ENCODE measurements around the gene FIG4. TPM values are rescaled to one million over a fixed set of nuclear protein-coding genes. Genes with fewer than 3 reads are reported as not detected.

The FIG4 gene
- total RNA-seq, 1 experiment from 2014 or later, result 21.3 TPM

DNA sequence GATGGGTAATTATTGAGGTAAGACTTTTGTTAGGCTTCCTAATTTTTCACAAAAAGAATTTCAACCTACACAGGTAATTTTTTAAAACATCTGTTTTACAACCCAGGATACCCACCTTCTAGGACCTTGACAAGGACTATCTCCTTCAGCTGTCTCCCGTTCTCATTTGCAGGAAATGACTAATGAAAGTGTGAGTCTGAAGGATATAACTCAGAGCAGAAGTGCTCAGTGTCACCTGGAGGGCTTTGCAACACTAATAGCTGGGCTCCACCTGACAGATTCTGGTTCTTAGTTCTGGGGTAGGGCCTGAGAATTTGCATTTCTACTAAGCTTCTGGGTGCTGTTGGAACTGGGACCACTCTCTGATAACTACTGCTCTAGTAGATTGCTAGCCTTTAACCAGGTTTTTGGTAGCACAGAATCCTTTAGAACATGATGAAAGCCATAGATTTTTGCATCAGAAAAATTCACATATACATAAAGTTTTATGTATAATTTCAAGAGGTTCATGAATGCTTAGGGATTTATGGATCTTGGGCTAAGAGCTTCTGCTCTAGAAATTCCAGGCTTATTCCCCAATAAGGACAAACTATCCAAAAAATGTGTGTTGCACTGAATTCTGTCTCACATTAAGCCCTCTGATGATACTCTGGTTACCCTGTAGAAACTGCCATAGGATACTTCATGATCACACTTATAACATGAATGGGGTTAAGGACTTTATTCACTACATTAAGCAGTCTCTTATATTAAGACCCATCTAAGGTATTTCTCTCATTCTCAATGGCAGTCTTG, 30.4 kb upstream of the FIG4 start (continued):
- TF ChIP-seq, protein P1, sequence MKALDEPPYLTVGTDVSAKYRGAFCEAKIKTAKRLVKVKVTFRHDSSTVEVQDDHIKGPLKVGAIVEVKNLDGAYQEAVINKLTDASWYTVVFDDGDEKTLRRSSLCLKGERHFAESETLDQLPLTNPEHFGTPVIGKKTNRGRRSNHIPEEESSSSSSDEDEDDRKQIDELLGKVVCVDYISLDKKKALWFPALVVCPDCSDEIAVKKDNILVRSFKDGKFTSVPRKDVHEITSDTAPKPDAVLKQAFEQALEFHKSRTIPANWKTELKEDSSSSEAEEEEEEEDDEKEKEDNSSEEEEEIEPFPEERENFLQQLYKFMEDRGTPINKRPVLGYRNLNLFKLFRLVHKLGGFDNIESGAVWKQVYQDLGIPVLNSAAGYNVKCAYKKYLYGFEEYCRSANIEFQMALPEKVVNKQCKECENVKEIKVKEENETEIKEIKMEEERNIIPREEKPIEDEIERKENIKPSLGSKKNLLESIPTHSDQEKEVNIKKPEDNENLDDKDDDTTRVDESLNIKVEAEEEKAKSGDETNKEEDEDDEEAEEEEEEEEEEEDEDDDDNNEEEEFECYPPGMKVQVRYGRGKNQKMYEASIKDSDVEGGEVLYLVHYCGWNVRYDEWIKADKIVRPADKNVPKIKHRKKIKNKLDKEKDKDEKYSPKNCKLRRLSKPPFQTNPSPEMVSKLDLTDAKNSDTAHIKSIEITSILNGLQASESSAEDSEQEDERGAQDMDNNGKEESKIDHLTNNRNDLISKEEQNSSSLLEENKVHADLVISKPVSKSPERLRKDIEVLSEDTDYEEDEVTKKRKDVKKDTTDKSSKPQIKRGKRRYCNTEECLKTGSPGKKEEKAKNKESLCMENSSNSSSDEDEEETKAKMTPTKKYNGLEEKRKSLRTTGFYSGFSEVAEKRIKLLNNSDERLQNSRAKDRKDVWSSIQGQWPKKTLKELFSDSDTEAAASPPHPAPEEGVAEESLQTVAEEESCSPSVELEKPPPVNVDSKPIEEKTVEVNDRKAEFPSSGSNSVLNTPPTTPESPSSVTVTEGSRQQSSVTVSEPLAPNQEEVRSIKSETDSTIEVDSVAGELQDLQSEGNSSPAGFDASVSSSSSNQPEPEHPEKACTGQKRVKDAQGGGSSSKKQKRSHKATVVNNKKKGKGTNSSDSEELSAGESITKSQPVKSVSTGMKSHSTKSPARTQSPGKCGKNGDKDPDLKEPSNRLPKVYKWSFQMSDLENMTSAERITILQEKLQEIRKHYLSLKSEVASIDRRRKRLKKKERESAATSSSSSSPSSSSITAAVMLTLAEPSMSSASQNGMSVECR (CRISPR knock-in tag; IDR thresholded peaks at IDR 0.05; ENCODE audit: borderline replicate concordance), result no peak
- TF ChIP-seq, protein P2, sequence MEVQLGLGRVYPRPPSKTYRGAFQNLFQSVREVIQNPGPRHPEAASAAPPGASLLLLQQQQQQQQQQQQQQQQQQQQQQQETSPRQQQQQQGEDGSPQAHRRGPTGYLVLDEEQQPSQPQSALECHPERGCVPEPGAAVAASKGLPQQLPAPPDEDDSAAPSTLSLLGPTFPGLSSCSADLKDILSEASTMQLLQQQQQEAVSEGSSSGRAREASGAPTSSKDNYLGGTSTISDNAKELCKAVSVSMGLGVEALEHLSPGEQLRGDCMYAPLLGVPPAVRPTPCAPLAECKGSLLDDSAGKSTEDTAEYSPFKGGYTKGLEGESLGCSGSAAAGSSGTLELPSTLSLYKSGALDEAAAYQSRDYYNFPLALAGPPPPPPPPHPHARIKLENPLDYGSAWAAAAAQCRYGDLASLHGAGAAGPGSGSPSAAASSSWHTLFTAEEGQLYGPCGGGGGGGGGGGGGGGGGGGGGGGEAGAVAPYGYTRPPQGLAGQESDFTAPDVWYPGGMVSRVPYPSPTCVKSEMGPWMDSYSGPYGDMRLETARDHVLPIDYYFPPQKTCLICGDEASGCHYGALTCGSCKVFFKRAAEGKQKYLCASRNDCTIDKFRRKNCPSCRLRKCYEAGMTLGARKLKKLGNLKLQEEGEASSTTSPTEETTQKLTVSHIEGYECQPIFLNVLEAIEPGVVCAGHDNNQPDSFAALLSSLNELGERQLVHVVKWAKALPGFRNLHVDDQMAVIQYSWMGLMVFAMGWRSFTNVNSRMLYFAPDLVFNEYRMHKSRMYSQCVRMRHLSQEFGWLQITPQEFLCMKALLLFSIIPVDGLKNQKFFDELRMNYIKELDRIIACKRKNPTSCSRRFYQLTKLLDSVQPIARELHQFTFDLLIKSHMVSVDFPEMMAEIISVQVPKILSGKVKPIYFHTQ (CRISPR knock-in tag; IDR thresholded peaks at IDR 0.05), result no peak
- TF ChIP-seq NR3C1 (CRISPR knock-in tag; conservative IDR thresholded peaks at IDR 0.05; ENCODE audit: low read depth), result no peak
- no peak for TF ChIP-seq TEAD1 (CRISPR knock-in tag; IDR thresholded peaks at IDR 0.05)

DNA sequence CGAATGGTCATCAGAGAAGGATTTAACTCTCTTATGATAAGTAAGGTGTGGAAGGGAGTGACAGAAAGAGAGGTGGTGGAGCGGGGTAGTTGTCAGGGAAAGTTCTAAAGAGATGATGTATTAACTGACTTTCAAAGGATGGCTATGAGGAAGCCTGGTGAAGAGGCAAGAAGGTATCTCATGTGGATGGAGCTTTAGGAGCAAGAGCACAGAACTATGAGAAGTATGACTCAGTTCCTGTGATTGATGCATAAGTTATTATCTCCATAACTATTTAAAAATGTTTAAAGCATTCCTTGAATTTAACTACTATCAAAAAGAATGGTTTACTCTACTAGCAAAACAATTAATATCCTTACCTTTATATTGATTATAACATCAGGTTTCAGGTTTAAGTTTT, 28.9 kb upstream of the FIG4 start:
- DNase-seq (ENCODE audit: low spot score), result no peak
- TF ChIP-seq ELF4 (CRISPR knock-in tag; IDR thresholded peaks at IDR 0.05; ENCODE audit: low read depth) (no peak), OVOL2 (CRISPR knock-in tag; IDR thresholded peaks at IDR 0.05; ENCODE audit: borderline replicate concordance) (no peak), ETV6 (CRISPR knock-in tag; IDR thresholded peaks at IDR 0.05) (no peak), ZNF232 (CRISPR knock-in tag; IDR thresholded peaks at IDR 0.05) (no peak), NR1H2 (CRISPR knock-in tag; IDR thresholded peaks at IDR 0.05) (no peak)
- TF ChIP-seq, protein P3, sequence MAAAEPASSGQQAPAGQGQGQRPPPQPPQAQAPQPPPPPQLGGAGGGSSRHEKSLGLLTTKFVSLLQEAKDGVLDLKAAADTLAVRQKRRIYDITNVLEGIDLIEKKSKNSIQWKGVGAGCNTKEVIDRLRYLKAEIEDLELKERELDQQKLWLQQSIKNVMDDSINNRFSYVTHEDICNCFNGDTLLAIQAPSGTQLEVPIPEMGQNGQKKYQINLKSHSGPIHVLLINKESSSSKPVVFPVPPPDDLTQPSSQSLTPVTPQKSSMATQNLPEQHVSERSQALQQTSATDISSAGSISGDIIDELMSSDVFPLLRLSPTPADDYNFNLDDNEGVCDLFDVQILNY (CRISPR knock-in tag; IDR thresholded peaks at IDR 0.05), result no peak
- TF ChIP-seq, protein P4, sequence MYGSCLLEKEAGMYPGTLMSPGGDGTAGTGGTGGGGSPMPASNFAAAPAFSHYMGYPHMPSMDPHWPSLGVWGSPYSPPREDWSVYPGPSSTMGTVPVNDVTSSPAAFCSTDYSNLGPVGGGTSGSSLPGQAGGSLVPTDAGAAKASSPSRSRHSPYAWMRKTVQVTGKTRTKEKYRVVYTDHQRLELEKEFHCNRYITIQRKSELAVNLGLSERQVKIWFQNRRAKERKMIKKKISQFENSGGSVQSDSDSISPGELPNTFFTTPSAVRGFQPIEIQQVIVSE (CRISPR knock-in tag; IDR thresholded peaks at IDR 0.05; ENCODE audit: borderline replicate concordance), result no peak
- Mint-ChIP-seq H3K27ac (no peak overlapping the region), H3K9me3 (no peaks in the 10 kb centered on the region), H3K27me3 (ENCODE audit: low read depth) (no peaks in the 10 kb centered on the region), H3K36me3 (no peaks in the 10 kb centered on the region), H3K4me3 (no peak overlapping the region), H3K4me1 (no peaks in the 10 kb centered on the region)
- no peak for ATAC-seq
- ChIA-PET CTCF (no interaction called here), POLR2A (no interaction called here)

DNA sequence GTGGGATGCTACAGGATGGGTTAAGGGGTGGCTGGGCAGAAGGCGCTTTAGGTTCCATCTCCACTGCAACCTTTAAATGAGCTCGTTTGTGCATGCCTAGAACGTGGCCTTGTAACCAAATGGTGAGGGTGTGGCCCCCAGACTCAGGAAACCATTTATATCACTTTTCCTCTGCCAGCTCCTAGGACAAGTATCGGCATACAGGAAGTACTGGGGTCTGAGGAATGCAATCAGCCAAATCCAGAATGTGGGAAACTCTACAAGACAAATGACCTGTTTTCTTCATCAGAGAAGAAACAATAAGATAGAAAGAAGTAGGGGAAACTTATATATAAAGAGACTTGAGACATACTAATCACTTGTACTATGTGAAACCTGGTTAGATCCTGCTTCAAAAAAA, 21.3 kb upstream of the FIG4 start:
- Mint-ChIP-seq H3K36me3 (no peaks in the 10 kb centered on the region; the same call in 1 of the 2 replicates), H3K27ac (no peak overlapping the region), H3K4me1 (peaks cover 24% of the 10 kb centered on the region), H3K27me3 (ENCODE audit: low read depth) (no peaks in the 10 kb centered on the region), H3K4me3 (no peak overlapping the region), H3K9me3 (no peaks in the 10 kb centered on the region)
- DNase-seq (ENCODE audit: low spot score) (no peak), ATAC-seq (no peak; the same call in 1 of the 2 replicates)
- CTCF ChIA-PET, result no interaction called here
- POLR2A ChIA-PET, result no interaction called here
- TF ChIP-seq FOXP1 (CRISPR knock-in tag; IDR thresholded peaks at IDR 0.05; ENCODE audit: borderline replicate concordance), result no peak
- TF ChIP-seq, protein P5, sequence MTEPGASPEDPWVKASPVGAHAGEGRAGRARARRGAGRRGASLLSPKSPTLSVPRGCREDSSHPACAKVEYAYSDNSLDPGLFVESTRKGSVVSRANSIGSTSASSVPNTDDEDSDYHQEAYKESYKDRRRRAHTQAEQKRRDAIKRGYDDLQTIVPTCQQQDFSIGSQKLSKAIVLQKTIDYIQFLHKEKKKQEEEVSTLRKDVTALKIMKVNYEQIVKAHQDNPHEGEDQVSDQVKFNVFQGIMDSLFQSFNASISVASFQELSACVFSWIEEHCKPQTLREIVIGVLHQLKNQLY (CRISPR knock-in tag; IDR thresholded peaks at IDR 0.05), result no peak
- TF ChIP-seq HMGA2 (CRISPR knock-in tag; IDR thresholded peaks at IDR 0.05), result no peak
- no peak for TF ChIP-seq PRRX2 (CRISPR knock-in tag; IDR thresholded peaks at IDR 0.05)
- TF ChIP-seq, protein P6, sequence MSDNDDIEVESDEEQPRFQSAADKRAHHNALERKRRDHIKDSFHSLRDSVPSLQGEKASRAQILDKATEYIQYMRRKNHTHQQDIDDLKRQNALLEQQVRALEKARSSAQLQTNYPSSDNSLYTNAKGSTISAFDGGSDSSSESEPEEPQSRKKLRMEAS (CRISPR knock-in tag; IDR thresholded peaks at IDR 0.05), result no peak
- TF ChIP-seq NR1H2 (CRISPR knock-in tag; IDR thresholded peaks at IDR 0.05), result no peak
- TF ChIP-seq, protein P7, sequence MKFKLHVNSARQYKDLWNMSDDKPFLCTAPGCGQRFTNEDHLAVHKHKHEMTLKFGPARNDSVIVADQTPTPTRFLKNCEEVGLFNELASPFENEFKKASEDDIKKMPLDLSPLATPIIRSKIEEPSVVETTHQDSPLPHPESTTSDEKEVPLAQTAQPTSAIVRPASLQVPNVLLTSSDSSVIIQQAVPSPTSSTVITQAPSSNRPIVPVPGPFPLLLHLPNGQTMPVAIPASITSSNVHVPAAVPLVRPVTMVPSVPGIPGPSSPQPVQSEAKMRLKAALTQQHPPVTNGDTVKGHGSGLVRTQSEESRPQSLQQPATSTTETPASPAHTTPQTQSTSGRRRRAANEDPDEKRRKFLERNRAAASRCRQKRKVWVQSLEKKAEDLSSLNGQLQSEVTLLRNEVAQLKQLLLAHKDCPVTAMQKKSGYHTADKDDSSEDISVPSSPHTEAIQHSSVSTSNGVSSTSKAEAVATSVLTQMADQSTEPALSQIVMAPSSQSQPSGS (CRISPR knock-in tag; IDR thresholded peaks at IDR 0.05; ENCODE audit: borderline replicate concordance, low read depth), result no peak
- TF ChIP-seq, protein P8, sequence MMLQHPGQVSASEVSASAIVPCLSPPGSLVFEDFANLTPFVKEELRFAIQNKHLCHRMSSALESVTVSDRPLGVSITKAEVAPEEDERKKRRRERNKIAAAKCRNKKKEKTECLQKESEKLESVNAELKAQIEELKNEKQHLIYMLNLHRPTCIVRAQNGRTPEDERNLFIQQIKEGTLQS (CRISPR knock-in tag; conservative IDR thresholded peaks at IDR 0.05), result no peak
- no peak for TF ChIP-seq FOXK1 (CRISPR knock-in tag; IDR thresholded peaks at IDR 0.05)
- no peak for TF ChIP-seq ZNF121 (CRISPR knock-in tag; IDR thresholded peaks at IDR 0.05)
- TF ChIP-seq ZNF138 (CRISPR knock-in tag; conservative IDR thresholded peaks at IDR 0.05), result no peak

Data from WTC11 (cell line).